ENCODE data around the gene TST. TPM values are rescaled to one million over a fixed set of nuclear protein-coding genes. Genes with fewer than 3 reads are reported as not detected.

Gene TST
- total RNA-seq, 1 experiment from 2014 or later = 12.7 TPM

GRCh38 chr22:37048133-37048532 is 28.9 kb upstream of the TST start:
- Histone ChIP-seq H3K4me1 (replicated peaks) (peaks cover 10% of the 10 kb centered on the region), H3K27ac (no peak overlapping the region), H3K9me3 (replicated peaks) (0 out of 2 replicates have a peak, but pooled peaks cover 2% of the 10 kb centered on the region), H3K4me3 (no peak overlapping the region), H3K36me3 (peaks cover 3% of the 10 kb centered on the region; the same call in 1 of the 2 replicates), H3K27me3 (replicated peaks) (no peaks in the 10 kb centered on the region)
- DNase-seq (ENCODE audit: low read depth in 1 of 2, low spot score in 2 of 2) = no peak

- Histone ChIP-seq H3K9me3 (replicated peaks) (0 out of 2 replicates have a peak, but pooled peaks cover 2% of the 10 kb centered on the region), H3K4me1 (replicated peaks) (peaks cover 6% of the 10 kb centered on the region)
- no peak for DNase-seq (ENCODE audit: low read depth in 1 of 2, low spot score in 2 of 2)
Observed at GRCh38 chr22:37047006-37047405, 27.8 kb upstream of the TST start.

GRCh38 chr22:37046589-37046988 is 27.3 kb upstream of the TST start:
- H3K4me3 ChIP-seq = no peak overlapping the region
- H3K4me1 ChIP-seq (replicated peaks) = peaks cover 3% of the 10 kb centered on the region; the same call in 1 of the 2 replicates
- H3K27ac ChIP-seq = no peak overlapping the region
- H3K27me3 ChIP-seq (replicated peaks) = no peaks in the 10 kb centered on the region
- DNase-seq (ENCODE audit: low read depth in 1 of 2, low spot score in 2 of 2) = no peak
- H3K36me3 ChIP-seq = no peaks in the 10 kb centered on the region
- H3K9me3 ChIP-seq (replicated peaks) = no peaks in the 10 kb centered on the region

More at GRCh38 chr22:37047006-37047405, 27.8 kb upstream of the TST start:
- no peak overlapping the region for H3K27ac ChIP-seq
- no peaks in the 10 kb centered on the region for H3K27me3 ChIP-seq (replicated peaks)
- no peak overlapping the region for H3K4me3 ChIP-seq
- H3K36me3 ChIP-seq = no peaks in the 10 kb centered on the region

- H3K9me3 ChIP-seq (replicated peaks) = no peaks in the 10 kb centered on the region
- no peaks in the 10 kb centered on the region for H3K27me3 ChIP-seq (replicated peaks)
- no peak overlapping the region for H3K4me3 ChIP-seq
- peak in 1 of 2 experiments; percentile 14 for DNase-seq (ENCODE audit: low read depth in 1 of 2, low spot score in 2 of 2)
- H3K36me3 ChIP-seq = no peaks in the 10 kb centered on the region
- H3K4me1 ChIP-seq (replicated peaks) = no peaks in the 10 kb centered on the region
- H3K27ac ChIP-seq = no peak overlapping the region
Observed at GRCh38 chr22:37045958-37046357, 26.7 kb upstream of the TST start.

GRCh38 chr22:37044634-37045625 is 25.7 kb upstream of the TST start:
- no peak overlapping the region for H3K27ac ChIP-seq
- DNase-seq (ENCODE audit: low read depth in 1 of 2, low spot score in 2 of 2) = no peak

GRCh38 chr22:37043828-37044538 is 24.7 kb upstream of the TST start:
- DNase-seq (ENCODE audit: low read depth in 1 of 2, low spot score in 2 of 2) = no peak
- Histone ChIP-seq H3K27ac (no peak overlapping the region), H3K27me3 (replicated peaks) (peaks cover 8% of the 10 kb centered on the region; the same call in 1 of the 2 replicates), H3K9me3 (replicated peaks) (no peaks in the 10 kb centered on the region), H3K36me3 (no peaks in the 10 kb centered on the region), H3K4me3 (no peak overlapping the region), H3K4me1 (replicated peaks) (no peaks in the 10 kb centered on the region)

More at GRCh38 chr22:37044634-37045625, 25.7 kb upstream of the TST start:
- H3K27me3 ChIP-seq (replicated peaks) = 0 out of 2 replicates have a peak, but pooled peaks cover 3% of the 10 kb centered on the region
- no peaks in the 10 kb centered on the region for H3K4me1 ChIP-seq (replicated peaks)
- no peaks in the 10 kb centered on the region for H3K9me3 ChIP-seq (replicated peaks)
- H3K36me3 ChIP-seq = no peaks in the 10 kb centered on the region
- H3K4me3 ChIP-seq = no peak overlapping the region

GRCh38 chr22:37043209-37043827 is 24.1 kb upstream of the TST start:
- no peak for DNase-seq (ENCODE audit: low read depth in 1 of 2, low spot score in 2 of 2)
- Histone ChIP-seq H3K36me3 (no peaks in the 10 kb centered on the region), H3K27me3 (replicated peaks) (peaks cover 8% of the 10 kb centered on the region; the same call in 1 of the 2 replicates), H3K27ac (no peak overlapping the region), H3K4me3 (no peak overlapping the region), H3K9me3 (replicated peaks) (no peaks in the 10 kb centered on the region), H3K4me1 (replicated peaks) (no peaks in the 10 kb centered on the region)

- Histone ChIP-seq H3K9me3 (replicated peaks) (no peaks in the 10 kb centered on the region), H3K27me3 (replicated peaks) (peaks cover 15% of the 10 kb centered on the region; the same call in 1 of the 2 replicates), H3K36me3 (no peaks in the 10 kb centered on the region), H3K4me1 (replicated peaks) (no peaks in the 10 kb centered on the region), H3K4me3 (no peak overlapping the region), H3K27ac (no peak overlapping the region)
- no peak for DNase-seq (ENCODE audit: low read depth in 1 of 2, low spot score in 2 of 2)
Observed at GRCh38 chr22:37039466-37039865, 20.2 kb upstream of the TST start.

- Histone ChIP-seq H3K27ac (no peak overlapping the region), H3K4me1 (replicated peaks) (no peaks in the 10 kb centered on the region)
Observed at GRCh38 chr22:37037669-37038068, 18.4 kb upstream of the TST start.

GRCh38 chr22:37036655-37037377 is 17.6 kb upstream of the TST start:
- H3K36me3 ChIP-seq = no peaks in the 10 kb centered on the region
- no peak for DNase-seq (ENCODE audit: low read depth in 1 of 2, low spot score in 2 of 2)
- no peak overlapping the region for H3K27ac ChIP-seq
- no peak overlapping the region for H3K4me3 ChIP-seq
- peaks cover 15% of the 10 kb centered on the region; the same call in 1 of the 2 replicates for H3K27me3 ChIP-seq (replicated peaks)
- H3K4me1 ChIP-seq (replicated peaks) = no peaks in the 10 kb centered on the region
- H3K9me3 ChIP-seq (replicated peaks) = no peaks in the 10 kb centered on the region

More at GRCh38 chr22:37037669-37038068, 18.4 kb upstream of the TST start:
- DNase-seq (ENCODE audit: low read depth in 1 of 2, low spot score in 2 of 2) = no peak
- no peaks in the 10 kb centered on the region for H3K9me3 ChIP-seq (replicated peaks)
- H3K36me3 ChIP-seq = no peaks in the 10 kb centered on the region
- H3K4me3 ChIP-seq = no peak overlapping the region
- peaks cover 15% of the 10 kb centered on the region; the same call in 1 of the 2 replicates for H3K27me3 ChIP-seq (replicated peaks)

- DNase-seq (ENCODE audit: low read depth in 1 of 2, low spot score in 2 of 2) = no peak
- Histone ChIP-seq H3K9me3 (replicated peaks) (no peaks in the 10 kb centered on the region), H3K36me3 (no peaks in the 10 kb centered on the region), H3K4me3 (no peak overlapping the region), H3K27ac (no peak overlapping the region), H3K27me3 (replicated peaks) (peaks cover 7% of the 10 kb centered on the region; the same call in 1 of the 2 replicates), H3K4me1 (replicated peaks) (no peaks in the 10 kb centered on the region)
Observed at GRCh38 chr22:37033605-37034430, 14.6 kb upstream of the TST start.
